H1 (cell line): ENCODE data around the gene SPDYA. TPM values are rescaled to one million over a fixed set of nuclear protein-coding genes. Genes with fewer than 3 reads are reported as not detected.

Experiments used
- BACH1 ChIP-seq: IDR thresholded peaks from 2 replicates; pipeline ENCODE4 v1.6.1; 2012; ENCODE audit warnings: low read length, improper control_type of control experiment
- EGR1 ChIP-seq: IDR thresholded peaks from 2 replicates; pipeline ENCODE4 v1.6.1; 2011; ENCODE audit warnings: low read depth, low read length, borderline replicate concordance
- polyA plus RNA-seq, 7 experiments: library from polyadenylated mRNA; depleted of rRNA in 3 of 7; stranded (reverse) in 5 of 7; unstranded in 2 of 7; fragments of >200 nt in 5 of 7; fragments of 200-250 nt in 2 of 7; gene quantifications; 1 replicate in 5 of 7; 2 replicates in 1 of 7; 4 replicates in 1 of 7; pipeline versions ENCODE4 v1.2.1 to v1.2.3, GENCODE V29; 2011 to 2013; ENCODE audit warnings: missing spikeins in 2 of 7, mixed read lengths in 2 of 7
- total RNA-seq: library from RNA; stranded (reverse); fragmentation: NEBNext Ultra II Directional; extraction: Animal tissue kit (Norgen Biotek cat#: 25700); gene quantifications from 2 replicates; pipeline ENCODE4 v1.2.1, GENCODE V29; 2021

Gene SPDYA
- total and polyA plus RNA-seq, 2 of the 8 experiments (the other 6 are each of a cell fraction or from before 2014, with no cell fraction given) = 0.12 to 0.35 TPM

GRCh38 chr2:28880193-28880592, 69.6 kb downstream of the SPDYA start (continued):
- TF ChIP-seq BACH1 (no peak), EGR1 (no peak)
